Measurements from ENCODE around the gene RAB29.

The RAB29 gene

GRCh38 chr1:205791568-205792180 lies 16.4 kb upstream of the RAB29 start:
- Histone ChIP-seq H3K4me3 (ENCODE audit: low read length in 2 of 2) (no peak overlapping the region), H3K14ac (ENCODE audit: low read length) (no peak overlapping the region), H2AFZ (ENCODE audit: low read length) (no peak overlapping the region), H3K79me1 (ENCODE audit: low read depth, low read length) (no peaks in the 10 kb centered on the region), H3K4me1 (ENCODE audit: control insufficient read depth in 2 of 2, insufficient read depth in 1 of 2, low read depth in 1 of 2, low read length in 2 of 2) (peaks cover 0 to 12% of the 10 kb centered on the region in 2 donors), H4K91ac (ENCODE audit: low read depth, low read length, poor library complexity) (no peak overlapping the region), H3K18ac (ENCODE audit: low read length) (no peak overlapping the region), H2BK15ac (ENCODE audit: low read length) (no peak overlapping the region), H3K4me2 (ENCODE audit: insufficient read depth, low read length, poor library complexity, severe bottlenecking) (no peak overlapping the region), H3K9me3 (replicated peaks in 1 of 2; ENCODE audit: control insufficient read depth in 2 of 2, insufficient read depth in 1 of 2, low read depth in 1 of 2, low read length in 2 of 2) (no peaks in the 10 kb centered on the region), H3K36me3 (replicated peaks in 1 of 2; ENCODE audit: control insufficient read depth in 2 of 2, insufficient read depth in 2 of 2, low read length in 2 of 2) (peaks cover 18 to 65% of the 10 kb centered on the region in 2 donors), H4K8ac (ENCODE audit: low read depth, low read length) (no peak overlapping the region), H3K27me3 (ENCODE audit: control insufficient read depth in 3 of 3, insufficient read depth in 3 of 3, low read depth in 1 of 3, low read length in 3 of 3) (no peaks in the 10 kb centered on the region), H2AK5ac (ENCODE audit: low read depth, low read length) (no peak overlapping the region), H2BK120ac (ENCODE audit: low read depth, low read length) (no peak overlapping the region), H3K23ac (ENCODE audit: low read depth, low read length, poor library complexity) (no peak overlapping the region), H3K4ac (ENCODE audit: low read length) (no peak overlapping the region), H2BK5ac (ENCODE audit: low read length) (no peak overlapping the region), H3K27ac (replicated peaks; ENCODE audit: low read length) (peak overlapping the region; percentile 6), H3K9ac (ENCODE audit: low read depth, low read length, poor library complexity) (no peak overlapping the region), H2BK12ac (ENCODE audit: low read length) (no peak overlapping the region)
- DNase-seq (ENCODE audit: low spot score) = peak; percentile 63
- no CpG with 5 or more reads among the region's 5 CpGs for WGBS, 2 donors (ENCODE audit: extremely low coverage in 2 of 2, insufficient read length in 2 of 2, insufficient replicate concordance in 1 of 2)

GRCh38 chr1:205787287-205787916 lies 12.1 kb upstream of the RAB29 start:
- Histone ChIP-seq H3K9ac (ENCODE audit: low read depth, low read length, poor library complexity) (no peak overlapping the region), H3K18ac (ENCODE audit: low read length) (no peak overlapping the region), H2AK5ac (ENCODE audit: low read depth, low read length) (no peak overlapping the region), H2AFZ (ENCODE audit: low read length) (no peak overlapping the region), H3K79me1 (ENCODE audit: low read depth, low read length) (no peaks in the 10 kb centered on the region), H3K23ac (ENCODE audit: low read depth, low read length, poor library complexity) (no peak overlapping the region), H2BK15ac (ENCODE audit: low read length) (no peak overlapping the region), H3K4me3 (ENCODE audit: low read length in 2 of 2) (no peak overlapping the region), H3K4ac (ENCODE audit: low read length) (no peak overlapping the region), H3K9me3 (replicated peaks in 1 of 2; ENCODE audit: control insufficient read depth in 2 of 2, insufficient read depth in 1 of 2, low read depth in 1 of 2, low read length in 2 of 2) (no peaks in the 10 kb centered on the region), H3K4me2 (ENCODE audit: insufficient read depth, low read length, poor library complexity, severe bottlenecking) (no peak overlapping the region), H2BK120ac (ENCODE audit: low read depth, low read length) (no peak overlapping the region), H3K4me1 (ENCODE audit: control insufficient read depth in 2 of 2, insufficient read depth in 1 of 2, low read depth in 1 of 2, low read length in 2 of 2) (peaks cover 4 to 9% of the 10 kb centered on the region in 2 donors), H4K91ac (ENCODE audit: low read depth, low read length, poor library complexity) (no peak overlapping the region), H3K27ac (replicated peaks; ENCODE audit: low read length) (no peak overlapping the region), H3K14ac (ENCODE audit: low read length) (no peak overlapping the region), H4K8ac (ENCODE audit: low read depth, low read length) (no peak overlapping the region), H3K36me3 (replicated peaks in 1 of 2; ENCODE audit: control insufficient read depth in 2 of 2, insufficient read depth in 2 of 2, low read length in 2 of 2) (peaks cover 3 to 25% of the 10 kb centered on the region in 2 donors), H3K27me3 (ENCODE audit: control insufficient read depth in 3 of 3, insufficient read depth in 3 of 3, low read depth in 1 of 3, low read length in 3 of 3) (no peaks in the 10 kb centered on the region), H2BK12ac (ENCODE audit: low read length) (no peak overlapping the region), H2BK5ac (ENCODE audit: low read length) (no peak overlapping the region)
- no peak for DNase-seq (ENCODE audit: low spot score)
- no CpG with 5 or more reads among the region's 10 CpGs for WGBS, 2 donors (ENCODE audit: extremely low coverage in 2 of 2, insufficient read length in 2 of 2, insufficient replicate concordance in 1 of 2)

GRCh38 chr1:205786601-205787000 lies 11.3 kb upstream of the RAB29 start:
- no peak for DNase-seq (ENCODE audit: low spot score)
- Histone ChIP-seq H2BK12ac (ENCODE audit: low read length) (no peak overlapping the region), H3K4me1 (ENCODE audit: control insufficient read depth in 2 of 2, insufficient read depth in 1 of 2, low read depth in 1 of 2, low read length in 2 of 2) (peaks cover 4 to 5% of the 10 kb centered on the region in 2 donors), H2BK120ac (ENCODE audit: low read depth, low read length) (no peak overlapping the region), H3K9ac (ENCODE audit: low read depth, low read length, poor library complexity) (no peak overlapping the region), H2AFZ (ENCODE audit: low read length) (no peak overlapping the region), H3K27ac (replicated peaks; ENCODE audit: low read length) (no peak overlapping the region), H2BK5ac (ENCODE audit: low read length) (no peak overlapping the region), H4K8ac (ENCODE audit: low read depth, low read length) (no peak overlapping the region), H2BK15ac (ENCODE audit: low read length) (no peak overlapping the region), H3K9me3 (replicated peaks in 1 of 2; ENCODE audit: control insufficient read depth in 2 of 2, insufficient read depth in 1 of 2, low read depth in 1 of 2, low read length in 2 of 2) (no peaks in the 10 kb centered on the region), H3K36me3 (replicated peaks in 1 of 2; ENCODE audit: control insufficient read depth in 2 of 2, insufficient read depth in 2 of 2, low read length in 2 of 2) (peaks cover 3 to 18% of the 10 kb centered on the region in 2 donors), H3K4me3 (ENCODE audit: low read length in 2 of 2) (no peak overlapping the region), H2AK5ac (ENCODE audit: low read depth, low read length) (no peak overlapping the region), H3K4ac (ENCODE audit: low read length) (no peak overlapping the region), H3K14ac (ENCODE audit: low read length) (no peak overlapping the region), H4K91ac (ENCODE audit: low read depth, low read length, poor library complexity) (no peak overlapping the region), H3K18ac (ENCODE audit: low read length) (no peak overlapping the region), H3K27me3 (ENCODE audit: control insufficient read depth in 3 of 3, insufficient read depth in 3 of 3, low read depth in 1 of 3, low read length in 3 of 3) (no peaks in the 10 kb centered on the region), H3K23ac (ENCODE audit: low read depth, low read length, poor library complexity) (no peak overlapping the region), H3K79me1 (ENCODE audit: low read depth, low read length) (no peaks in the 10 kb centered on the region), H3K4me2 (ENCODE audit: insufficient read depth, low read length, poor library complexity, severe bottlenecking) (no peak overlapping the region)
- no CpG with 5 or more reads among the region's 4 CpGs for WGBS, 2 donors (ENCODE audit: extremely low coverage in 2 of 2, insufficient read length in 2 of 2, insufficient replicate concordance in 1 of 2)

GRCh38 chr1:205785446-205785845 lies 10.2 kb upstream of the RAB29 start:
- no CpG with 5 or more reads among the region's 9 CpGs for WGBS, 2 donors (ENCODE audit: extremely low coverage in 2 of 2, insufficient read length in 2 of 2, insufficient replicate concordance in 1 of 2)
- no peak overlapping the region for H3K18ac ChIP-seq (ENCODE audit: low read length)

More at GRCh38 chr1:205785446-205785845, 10.2 kb upstream of the RAB29 start:
- Histone ChIP-seq H3K4ac (ENCODE audit: low read length) (no peak overlapping the region), H2AFZ (ENCODE audit: low read length) (no peak overlapping the region), H3K23ac (ENCODE audit: low read depth, low read length, poor library complexity) (no peak overlapping the region), H3K79me1 (ENCODE audit: low read depth, low read length) (no peaks in the 10 kb centered on the region), H3K27ac (replicated peaks; ENCODE audit: low read length) (no peak overlapping the region), H2BK120ac (ENCODE audit: low read depth, low read length) (no peak overlapping the region), H3K4me2 (ENCODE audit: insufficient read depth, low read length, poor library complexity, severe bottlenecking) (no peak overlapping the region), H2BK5ac (ENCODE audit: low read length) (no peak overlapping the region), H2AK5ac (ENCODE audit: low read depth, low read length) (no peak overlapping the region), H2BK15ac (ENCODE audit: low read length) (no peak overlapping the region), H3K4me3 (ENCODE audit: low read length in 2 of 2) (no peak overlapping the region), H2BK12ac (ENCODE audit: low read length) (no peak overlapping the region), H3K36me3 (replicated peaks in 1 of 2; ENCODE audit: control insufficient read depth in 2 of 2, insufficient read depth in 2 of 2, low read length in 2 of 2) (peaks cover 0 to 8% of the 10 kb centered on the region in 2 donors), H3K4me1 (ENCODE audit: control insufficient read depth in 2 of 2, insufficient read depth in 1 of 2, low read depth in 1 of 2, low read length in 2 of 2) (peaks cover 4 to 5% of the 10 kb centered on the region in 2 donors), H4K8ac (ENCODE audit: low read depth, low read length) (no peak overlapping the region), H3K27me3 (ENCODE audit: control insufficient read depth in 3 of 3, insufficient read depth in 3 of 3, low read depth in 1 of 3, low read length in 3 of 3) (no peaks in the 10 kb centered on the region), H3K9ac (ENCODE audit: low read depth, low read length, poor library complexity) (no peak overlapping the region), H3K9me3 (replicated peaks in 1 of 2; ENCODE audit: control insufficient read depth in 2 of 2, insufficient read depth in 1 of 2, low read depth in 1 of 2, low read length in 2 of 2) (no peaks in the 10 kb centered on the region), H4K91ac (ENCODE audit: low read depth, low read length, poor library complexity) (no peak overlapping the region), H3K14ac (ENCODE audit: low read length) (no peak overlapping the region)
- no peak for DNase-seq (ENCODE audit: low spot score)
